T-helper 2 cell treated with Interferon-gamma antibody and Interleukin-4, amounts not matched to agents 5 μg/mL and 100 μg/mL, for 36 hours (primary cell): Measurements from ENCODE around the gene ATOSA.

Source experiments
- DNase-seq: peaks from one replicate; pipeline ENCODE4 v3.0.0; 2021; ENCODE audit warnings: low spot score
- H3K27ac Mint-ChIP-seq: one replicate; pipeline ENCODE4 v1.8.0; 2021; ENCODE audit warnings: mild to moderate bottlenecking, mixed read lengths
- H3K27me3 Mint-ChIP-seq: one replicate; pipeline ENCODE4 v1.8.0; 2021; ENCODE audit warnings: low read depth, mixed read lengths
- H3K36me3 Mint-ChIP-seq: one replicate; pipeline ENCODE4 v1.8.0; 2021; ENCODE audit warnings: low read depth, mixed read lengths
- H3K4me1 Mint-ChIP-seq: one replicate; pipeline ENCODE4 v1.8.0; 2021; ENCODE audit warnings: low read depth, mixed read lengths
- H3K4me3 Mint-ChIP-seq: one replicate; pipeline ENCODE4 v1.8.0; 2022; ENCODE audit warnings: mild to moderate bottlenecking, moderate library complexity, mixed read lengths
- H3K9me3 Mint-ChIP-seq: one replicate; pipeline ENCODE4 v1.8.0; 2021; ENCODE audit warnings: mixed read lengths

The ATOSA gene

GRCh38 chr15:52677593-52678467 lies 1.4 kb downstream of the ATOSA start:
- peaks cover 26% of the 10 kb centered on the region for H3K36me3 Mint-ChIP-seq
- H3K4me1 Mint-ChIP-seq = peaks cover 23% of the 10 kb centered on the region
- peaks cover 8% of the 10 kb centered on the region for H3K27me3 Mint-ChIP-seq
- peak; percentile 52 for DNase-seq
- peak overlapping the region; percentile 93 for H3K4me3 Mint-ChIP-seq
- peak overlapping the region; percentile 100 for H3K27ac Mint-ChIP-seq
- no peaks in the 10 kb centered on the region for H3K9me3 Mint-ChIP-seq

- H3K4me1 Mint-ChIP-seq = peaks cover 15% of the 10 kb centered on the region
Measured at GRCh38 chr15:52674831-52675230, 4.4 kb downstream of the ATOSA start.

GRCh38 chr15:52673734-52674133 lies 5.5 kb downstream of the ATOSA start:
- H3K27ac Mint-ChIP-seq = no peak overlapping the region
- DNase-seq = no peak
- no peaks in the 10 kb centered on the region for H3K9me3 Mint-ChIP-seq
- no peak overlapping the region for H3K4me3 Mint-ChIP-seq
- peaks cover 15% of the 10 kb centered on the region for H3K4me1 Mint-ChIP-seq
- peaks cover 43% of the 10 kb centered on the region for H3K36me3 Mint-ChIP-seq
- no peaks in the 10 kb centered on the region for H3K27me3 Mint-ChIP-seq

More at GRCh38 chr15:52674831-52675230, 4.4 kb downstream of the ATOSA start:
- Mint-ChIP-seq H3K9me3 (no peaks in the 10 kb centered on the region), H3K27ac (no peak overlapping the region), H3K4me3 (no peak overlapping the region), H3K27me3 (no peaks in the 10 kb centered on the region), H3K36me3 (peaks cover 41% of the 10 kb centered on the region)
- DNase-seq = no peak

GRCh38 chr15:52673312-52673711 lies 5.9 kb downstream of the ATOSA start:
- H3K9me3 Mint-ChIP-seq = no peaks in the 10 kb centered on the region
- H3K4me1 Mint-ChIP-seq = peaks cover 15% of the 10 kb centered on the region
- DNase-seq = no peak
- H3K27me3 Mint-ChIP-seq = no peaks in the 10 kb centered on the region
- peaks cover 43% of the 10 kb centered on the region for H3K36me3 Mint-ChIP-seq
- H3K27ac Mint-ChIP-seq = no peak overlapping the region
- H3K4me3 Mint-ChIP-seq = no peak overlapping the region

- H3K4me3 Mint-ChIP-seq = no peak overlapping the region
- H3K4me1 Mint-ChIP-seq = peaks cover 21% of the 10 kb centered on the region
- peaks cover 46% of the 10 kb centered on the region for H3K36me3 Mint-ChIP-seq
- DNase-seq = no peak
- no peak overlapping the region for H3K27ac Mint-ChIP-seq
- no peaks in the 10 kb centered on the region for H3K27me3 Mint-ChIP-seq
- H3K9me3 Mint-ChIP-seq = no peaks in the 10 kb centered on the region
Measured at GRCh38 chr15:52672661-52673060, 6.5 kb downstream of the ATOSA start.

- H3K9me3 Mint-ChIP-seq = no peaks in the 10 kb centered on the region
- H3K4me1 Mint-ChIP-seq = peaks cover 10% of the 10 kb centered on the region
- H3K27me3 Mint-ChIP-seq = no peaks in the 10 kb centered on the region
- H3K36me3 Mint-ChIP-seq = peaks cover 47% of the 10 kb centered on the region
- H3K4me3 Mint-ChIP-seq = no peak overlapping the region
- H3K27ac Mint-ChIP-seq = no peak overlapping the region
- no peak for DNase-seq
Measured at GRCh38 chr15:52670087-52670486, 9.1 kb downstream of the ATOSA start.

GRCh38 chr15:52668133-52668532 lies 11.1 kb downstream of the ATOSA start:
- Mint-ChIP-seq H3K36me3 (peaks cover 53% of the 10 kb centered on the region), H3K4me3 (no peak overlapping the region), H3K9me3 (no peaks in the 10 kb centered on the region), H3K27ac (no peak overlapping the region), H3K4me1 (peaks cover 8% of the 10 kb centered on the region), H3K27me3 (no peaks in the 10 kb centered on the region)
- no peak for DNase-seq

- Mint-ChIP-seq H3K27me3 (no peaks in the 10 kb centered on the region), H3K4me3 (no peak overlapping the region), H3K9me3 (no peaks in the 10 kb centered on the region), H3K4me1 (peaks cover 7% of the 10 kb centered on the region), H3K36me3 (peaks cover 55% of the 10 kb centered on the region), H3K27ac (no peak overlapping the region)
- DNase-seq = no peak
Measured at GRCh38 chr15:52667597-52667996, 11.6 kb downstream of the ATOSA start.

- Mint-ChIP-seq H3K9me3 (no peaks in the 10 kb centered on the region), H3K27ac (no peak overlapping the region), H3K4me3 (no peak overlapping the region)
Measured at GRCh38 chr15:52663536-52664294, 15.5 kb downstream of the ATOSA start.

GRCh38 chr15:52661909-52662308 lies 17.3 kb downstream of the ATOSA start:
- Mint-ChIP-seq H3K4me1 (peaks cover 23% of the 10 kb centered on the region), H3K27me3 (no peaks in the 10 kb centered on the region), H3K36me3 (peaks cover 62% of the 10 kb centered on the region), H3K9me3 (no peaks in the 10 kb centered on the region), H3K4me3 (no peak overlapping the region), H3K27ac (no peak overlapping the region)
- no peak for DNase-seq

More at GRCh38 chr15:52663536-52664294, 15.5 kb downstream of the ATOSA start:
- Mint-ChIP-seq H3K36me3 (peaks cover 59% of the 10 kb centered on the region), H3K4me1 (peaks cover 29% of the 10 kb centered on the region), H3K27me3 (no peaks in the 10 kb centered on the region)
- DNase-seq = no peak

- peaks cover 53% of the 10 kb centered on the region for H3K36me3 Mint-ChIP-seq
- no peak overlapping the region for H3K27ac Mint-ChIP-seq
Measured at GRCh38 chr15:52660192-52660591, 19.0 kb downstream of the ATOSA start.

GRCh38 chr15:52658955-52659354 lies 20.2 kb downstream of the ATOSA start:
- Mint-ChIP-seq H3K27me3 (no peaks in the 10 kb centered on the region), H3K9me3 (no peaks in the 10 kb centered on the region), H3K27ac (peak overlapping the region; percentile 65), H3K36me3 (peaks cover 50% of the 10 kb centered on the region), H3K4me3 (no peak overlapping the region), H3K4me1 (peaks cover 23% of the 10 kb centered on the region)
- DNase-seq = peak; percentile 23

More at GRCh38 chr15:52660192-52660591, 19.0 kb downstream of the ATOSA start:
- no peak overlapping the region for H3K4me3 Mint-ChIP-seq
- DNase-seq = no peak
- H3K4me1 Mint-ChIP-seq = peaks cover 23% of the 10 kb centered on the region
- no peaks in the 10 kb centered on the region for H3K27me3 Mint-ChIP-seq
- H3K9me3 Mint-ChIP-seq = no peaks in the 10 kb centered on the region

- peaks cover 41% of the 10 kb centered on the region for H3K36me3 Mint-ChIP-seq
- H3K27ac Mint-ChIP-seq = no peak overlapping the region
- H3K4me1 Mint-ChIP-seq = peaks cover 23% of the 10 kb centered on the region
- H3K4me3 Mint-ChIP-seq = no peak overlapping the region
- H3K27me3 Mint-ChIP-seq = no peaks in the 10 kb centered on the region
- H3K9me3 Mint-ChIP-seq = no peaks in the 10 kb centered on the region
- no peak for DNase-seq
Measured at GRCh38 chr15:52657338-52657737, 21.9 kb downstream of the ATOSA start.

- no peak for DNase-seq
- Mint-ChIP-seq H3K4me1 (peaks cover 19% of the 10 kb centered on the region), H3K27ac (no peak overlapping the region), H3K36me3 (peaks cover 33% of the 10 kb centered on the region), H3K9me3 (no peaks in the 10 kb centered on the region), H3K27me3 (no peaks in the 10 kb centered on the region), H3K4me3 (no peak overlapping the region)
Measured at GRCh38 chr15:52656412-52656811, 22.8 kb downstream of the ATOSA start.
